Thymus (tissue), 11 donors: Measurements from ENCODE around the gene MRPL49. TPM values are rescaled to one million over a fixed set of nuclear protein-coding genes. Genes with fewer than 3 reads are reported as not detected.
"Not testable (repeated sequence)": the region's sequence is repeated elsewhere in the genome, so short reads cannot be mapped to it uniquely, and the experiment has no call there.

ENCODE experiments used
- DNase-seq, 9 donors: peaks; one replicate each; pipeline ENCODE4 v3.0.0-alpha.2; 2013; ENCODE audit warnings: low spot score in 9 of 9, low read depth in 6 of 9, missing footprints in 1 of 9
- H3K27ac ChIP-seq, 2 donors: one replicate each; pipeline ENCODE4 v1.5.1; 2013; ENCODE audit warnings: control low read depth in 1 of 2, low read depth in 1 of 2, low read length in 1 of 2, mild to moderate bottlenecking in 1 of 2, moderate library complexity in 1 of 2
- H3K27me3 ChIP-seq, 2 donors: one replicate each; pipeline ENCODE4 v1.5.1; 2013; ENCODE audit warnings: low read length in 1 of 2; ENCODE audit not compliant: control insufficient read depth in 2 of 2, insufficient read depth in 1 of 2
- H3K36me3 ChIP-seq, 2 donors: one replicate each; pipeline ENCODE4 v1.5.1; 2013; ENCODE audit warnings: low read length in 1 of 2, mild to moderate bottlenecking in 1 of 2, moderate library complexity in 1 of 2; ENCODE audit not compliant: control insufficient read depth in 2 of 2, insufficient read depth in 2 of 2
- H3K4me1 ChIP-seq, 2 donors: one replicate each; pipeline ENCODE4 v1.5.1; 2013; ENCODE audit warnings: low read length in 2 of 2; ENCODE audit not compliant: control insufficient read depth in 2 of 2, insufficient read depth in 2 of 2
- H3K4me3 ChIP-seq, 2 donors: one replicate each; pipeline ENCODE4 v1.5.1; 2013; ENCODE audit warnings: low read length in 2 of 2, control low read depth in 1 of 2, mild to moderate bottlenecking in 1 of 2
- H3K9me3 ChIP-seq, 2 donors: one replicate each; pipeline ENCODE4 v1.5.1; 2013; ENCODE audit warnings: low read length in 1 of 2, mild to moderate bottlenecking in 1 of 2; ENCODE audit not compliant: control insufficient read depth in 2 of 2, insufficient read depth in 1 of 2
- WGBS: extraction: QIAGEN DNeasy Blood & Tissue Kit; methylation state at CpG from one replicate; pipeline ENCODE4 v1.1.7; 2013; 5-methylcytosine and 5-hydroxymethylcytosine counted together
- polyA plus RNA-seq: library from polyadenylated mRNA; stranded (reverse); fragments of 200-250 nt; gene quantifications from one replicate; pipeline ENCODE4 v1.2.3, GENCODE V29; 2013
- total RNA-seq: library from RNA; stranded (reverse); fragments of 120-200 nt; gene quantifications from one replicate; pipeline ENCODE4 v1.2.4, GENCODE V29; 2013
- donor health status: healthy.

MRPL49 gene
- total and polyA plus RNA-seq, 2 donors, result 36.2 to 42.3 TPM

DNA sequence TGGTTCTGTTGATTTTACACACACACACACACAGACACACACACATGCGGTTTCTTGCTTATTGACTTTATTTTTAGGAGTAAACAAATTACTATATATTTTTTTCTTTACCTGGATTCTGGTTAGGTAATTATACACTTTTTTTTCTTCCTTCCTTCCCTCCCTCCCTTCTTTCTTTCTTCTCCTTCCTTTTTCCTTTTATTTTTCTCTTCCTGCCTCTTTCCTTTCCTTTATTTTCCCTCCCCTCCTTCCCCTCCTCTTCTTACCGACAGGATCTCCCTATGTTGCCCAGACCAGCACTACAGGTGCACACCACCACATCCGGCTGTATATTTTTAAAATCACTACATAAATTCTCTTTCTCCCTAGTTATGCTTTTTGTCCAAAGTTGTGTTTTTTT is 44.8 kb downstream of the MRPL49 start:
- 98% methylated on average over 3 of the region's 3 CpGs for WGBS
- Histone ChIP-seq H3K36me3 (no peaks in the 10 kb centered on the region), H3K4me3 (no peak overlapping the region), H3K27me3 (no peaks in the 10 kb centered on the region), H3K27ac (no peak overlapping the region), H3K9me3 (no peaks in the 10 kb centered on the region), H3K4me1 (peaks cover 0 to 6% of the 10 kb centered on the region in 2 donors)
- no peak for DNase-seq

DNA sequence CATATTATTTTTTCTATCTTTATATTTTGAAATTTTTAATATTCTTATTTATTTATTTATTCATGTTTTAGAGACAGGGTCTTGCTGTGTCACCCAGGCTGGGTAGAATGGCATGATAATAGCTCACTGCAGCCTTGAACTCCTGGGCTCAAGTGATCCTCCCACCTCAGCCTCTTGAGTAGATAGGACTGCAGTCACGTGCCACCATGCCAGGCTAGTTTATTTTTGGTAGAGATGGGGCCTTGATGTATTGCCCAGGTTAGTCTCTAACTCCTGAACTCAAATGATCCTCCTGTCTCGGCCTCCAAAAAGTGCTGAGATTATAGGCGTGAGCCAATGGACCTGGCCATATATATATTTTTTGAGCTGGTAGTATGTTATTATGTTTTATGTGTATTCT is 45.5 kb downstream of the MRPL49 start:
- WGBS, result 97% methylated on average over 3 of the region's 3 CpGs

DNA sequence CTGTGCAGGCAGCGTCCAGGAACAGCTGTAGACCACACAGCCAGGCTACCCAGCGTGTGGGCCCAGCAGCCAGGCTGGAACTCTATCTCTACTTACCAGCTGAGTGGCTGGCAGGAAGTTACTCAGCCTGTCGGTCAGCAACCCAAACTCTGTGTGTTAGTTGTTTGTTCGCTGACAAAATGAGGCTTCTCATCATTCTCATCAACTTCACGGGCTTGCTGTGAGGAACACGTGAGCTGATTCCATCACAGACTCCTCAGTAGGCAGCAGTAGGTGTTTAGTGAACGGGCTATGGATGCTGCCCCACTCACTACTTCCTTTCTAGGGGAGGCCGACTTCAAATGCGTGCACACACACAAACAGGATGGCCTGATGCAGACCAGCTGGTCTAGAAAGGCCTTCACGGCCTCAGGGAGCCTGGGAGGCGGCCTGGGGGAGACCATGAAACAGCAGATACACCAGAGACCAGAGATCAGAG is 47.1 kb downstream of the MRPL49 start:
- no peaks in the 10 kb centered on the region for H3K9me3 ChIP-seq
- peak in 1 of 9 donors; percentile 10 for DNase-seq
- 80% methylated on average over 11 of the region's 11 CpGs for WGBS
- H3K36me3 ChIP-seq, result no peaks in the 10 kb centered on the region
- peak overlapping the region in 1 of 2 donors; percentile 50 for H3K27ac ChIP-seq
- peaks cover 0 to 6% of the 10 kb centered on the region in 2 donors for H3K4me1 ChIP-seq
- H3K4me3 ChIP-seq, result no peak overlapping the region
- no peaks in the 10 kb centered on the region for H3K27me3 ChIP-seq

More for the DNA sequence above, 45.5 kb downstream of the MRPL49 start:
- H3K36me3 ChIP-seq, result no peaks in the 10 kb centered on the region
- no peaks in the 10 kb centered on the region for H3K9me3 ChIP-seq
- no peak for DNase-seq
- H3K4me3 ChIP-seq, result no peak overlapping the region
- H3K27ac ChIP-seq, result no peak overlapping the region
- peaks cover 0 to 6% of the 10 kb centered on the region in 2 donors for H3K4me1 ChIP-seq
- no peaks in the 10 kb centered on the region for H3K27me3 ChIP-seq

DNA sequence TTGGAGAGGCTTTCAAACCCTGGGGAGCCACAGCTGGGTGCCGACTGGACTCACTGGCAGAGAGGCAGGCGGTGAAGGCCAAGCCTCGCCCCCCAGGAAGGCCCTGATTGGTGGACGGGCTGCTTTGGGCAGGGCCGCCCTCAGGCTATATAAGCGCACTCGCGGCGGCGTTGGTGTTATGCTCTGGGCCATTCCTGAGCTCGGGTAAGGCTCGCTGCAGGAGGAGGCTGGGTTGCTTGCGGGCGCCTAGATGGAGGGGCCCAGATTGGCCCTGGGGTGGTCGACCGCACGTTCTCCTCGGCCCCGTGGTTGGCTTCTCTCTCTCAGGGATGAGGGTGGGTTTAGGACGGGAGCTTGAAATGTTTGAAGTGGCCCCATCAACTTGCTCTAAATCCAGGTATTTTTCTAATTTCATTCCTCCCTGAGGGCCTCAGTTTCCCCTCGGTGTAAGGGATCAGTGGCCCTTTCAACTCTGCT is 48.0 kb downstream of the MRPL49 start, which contains the start of gene SPDYC:
Gene SPDYC, plus strand, starts transcription at position 176 of the 477 bp plus-strand sequence. CDS start 1,125 bp downstream, outside the sequence.
- no peaks in the 10 kb centered on the region for H3K27me3 ChIP-seq
- no peaks in the 10 kb centered on the region for H3K9me3 ChIP-seq
- 98% methylated on average over 21 of the region's 21 CpGs for WGBS
- peaks cover 0 to 6% of the 10 kb centered on the region in 2 donors for H3K4me1 ChIP-seq
- peak within 1 kb of the TSS in 1 of 2 donors; percentile 50 for H3K27ac ChIP-seq
- H3K36me3 ChIP-seq, result no peaks in the 10 kb centered on the region
- DNase-seq, result no peak
- no peak within 1 kb of the TSS for H3K4me3 ChIP-seq

DNA sequence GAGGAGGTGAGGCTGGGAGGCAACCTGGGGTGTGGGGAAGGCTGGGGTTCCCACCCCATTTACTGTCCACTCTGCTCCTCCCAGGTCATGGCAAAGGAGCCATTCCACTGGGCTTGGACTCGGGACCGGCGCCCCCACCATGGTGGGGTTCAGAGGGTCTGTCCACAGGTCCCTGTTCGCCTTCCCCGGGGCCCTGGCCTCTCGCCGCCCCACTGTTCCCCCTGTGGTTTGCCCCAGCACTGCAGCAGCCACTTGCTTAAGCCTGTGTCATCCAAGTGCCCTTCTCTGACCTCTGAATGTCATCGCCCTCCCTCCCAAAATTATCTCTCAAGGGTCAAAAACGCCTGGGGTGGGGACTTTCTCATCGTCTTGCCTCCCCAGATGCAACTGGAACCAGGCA is 50.5 kb downstream of the MRPL49 start:
- WGBS, result 95% methylated on average over 10 of the region's 10 CpGs

DNA sequence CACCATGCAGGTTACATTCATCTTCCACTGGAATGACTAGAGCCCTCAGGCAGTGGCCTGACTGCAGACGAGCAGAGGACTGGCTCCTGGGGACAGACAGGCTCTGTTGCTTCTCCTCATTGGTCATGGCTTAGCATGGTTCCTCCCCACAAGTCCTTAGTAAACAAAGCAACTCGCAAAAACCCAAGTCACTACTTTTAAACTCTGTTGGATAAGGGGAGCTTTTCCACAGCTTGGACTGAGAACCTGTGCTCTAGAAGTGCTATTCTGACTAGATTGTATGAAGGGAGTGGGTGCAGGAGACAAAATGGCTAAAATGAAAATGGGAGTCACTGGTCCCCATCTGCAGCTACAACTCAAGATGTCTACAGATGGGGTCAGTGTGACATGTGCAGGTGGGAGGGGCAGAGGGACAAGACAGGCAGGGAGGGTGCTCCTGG is 52.5 kb downstream of the MRPL49 start:
- not testable (repeated sequence) for H3K36me3 ChIP-seq

More for the DNA sequence above, 50.5 kb downstream of the MRPL49 start:
- peaks cover 0 to 6% of the 10 kb centered on the region in 2 donors for H3K4me1 ChIP-seq
- no peak overlapping the region for H3K4me3 ChIP-seq
- no peak for DNase-seq
- H3K9me3 ChIP-seq, result no peaks in the 10 kb centered on the region
- no peaks in the 10 kb centered on the region for H3K36me3 ChIP-seq
- no peak overlapping the region for H3K27ac ChIP-seq
- no peaks in the 10 kb centered on the region for H3K27me3 ChIP-seq

More for the DNA sequence above, 52.5 kb downstream of the MRPL49 start:
- not testable (repeated sequence) for H3K4me1 ChIP-seq, H3K9me3 ChIP-seq, H3K27me3 ChIP-seq, H3K27ac ChIP-seq, H3K4me3 ChIP-seq, DNase-seq
- WGBS, result 92% methylated on average over 2 of the region's 2 CpGs

Other genes with a start within 250 kb of the MRPL49 start
- 17.3 TPM for gene EHD1, start 243.7 kb upstream of the MRPL49 start, total RNA-seq
- 32.3 TPM for gene EHD1, start 243.7 kb upstream of the MRPL49 start, polyA plus RNA-seq
- 6.3 TPM for gene ATG2A, start 205.1 kb upstream of the MRPL49 start, total RNA-seq
- gene ATG2A, start 205.1 kb upstream of the MRPL49 start, polyA plus RNA-seq, result 35.2 TPM
- 4.4 TPM for gene PPP2R5B, start 197.6 kb upstream of the MRPL49 start, total RNA-seq
- gene PPP2R5B, start 197.6 kb upstream of the MRPL49 start, polyA plus RNA-seq, result 18.3 TPM
- 0.47 TPM for gene GPHA2, start 186.4 kb upstream of the MRPL49 start, total RNA-seq
- 1.6 TPM for gene GPHA2, start 186.4 kb upstream of the MRPL49 start, polyA plus RNA-seq
- gene MAJIN, start 150.2 kb upstream of the MRPL49 start, total RNA-seq, result 0.14 TPM
- 0.50 TPM for gene MAJIN, start 150.2 kb upstream of the MRPL49 start, polyA plus RNA-seq
- 0.90 TPM for gene BATF2, start 125.3 kb upstream of the MRPL49 start, total RNA-seq
- gene BATF2, start 125.3 kb upstream of the MRPL49 start, polyA plus RNA-seq, result 3.1 TPM
- gene ARL2, start 108.2 kb upstream of the MRPL49 start, total RNA-seq, result 42.8 TPM
- 52.0 TPM for gene ARL2, start 108.2 kb upstream of the MRPL49 start, polyA plus RNA-seq
- 10.6 TPM for gene SNX15, start 94.9 kb upstream of the MRPL49 start, total RNA-seq
- 15.4 TPM for gene SNX15, start 94.9 kb upstream of the MRPL49 start, polyA plus RNA-seq
- gene SAC3D1, start 81.1 kb upstream of the MRPL49 start, total RNA-seq, result 11.2 TPM
- gene SAC3D1, start 81.1 kb upstream of the MRPL49 start, polyA plus RNA-seq, result 11.5 TPM
- 5.1 TPM for gene NAALADL1, start 63.8 kb upstream of the MRPL49 start, total RNA-seq
- 9.0 TPM for gene NAALADL1, start 63.8 kb upstream of the MRPL49 start, polyA plus RNA-seq
- gene CDCA5, start 38.3 kb upstream of the MRPL49 start, total RNA-seq, result 26.8 TPM
- gene CDCA5, start 38.3 kb upstream of the MRPL49 start, polyA plus RNA-seq, result 2.2 TPM
- gene ZFPL1, start 38.1 kb upstream of the MRPL49 start, total RNA-seq, result 16.8 TPM
- 42.5 TPM for gene ZFPL1, start 38.1 kb upstream of the MRPL49 start, polyA plus RNA-seq
- 110 TPM for gene VPS51, start 26.1 kb upstream of the MRPL49 start, total RNA-seq
- gene VPS51, start 26.1 kb upstream of the MRPL49 start, polyA plus RNA-seq, result 121 TPM
- gene TM7SF2, start 10.4 kb upstream of the MRPL49 start, total RNA-seq, result 16.1 TPM
- 35.8 TPM for gene TM7SF2, start 10.4 kb upstream of the MRPL49 start, polyA plus RNA-seq
- gene ZNHIT2, start 4.6 kb upstream of the MRPL49 start, total RNA-seq, result 10.1 TPM
- 16.5 TPM for gene ZNHIT2, start 4.6 kb upstream of the MRPL49 start, polyA plus RNA-seq
- gene FAU, start 187 bp upstream of the MRPL49 start, total RNA-seq, result 1,067 TPM
- gene FAU, start 187 bp upstream of the MRPL49 start, polyA plus RNA-seq, result 1,132 TPM
- 3.6 TPM for gene SYVN1, start 12.2 kb downstream of the MRPL49 start, total RNA-seq
- gene SYVN1, start 12.2 kb downstream of the MRPL49 start, polyA plus RNA-seq, result 22.7 TPM
- not detected for gene SPDYC, start 47.9 kb downstream of the MRPL49 start, total RNA-seq
- gene SPDYC, start 47.9 kb downstream of the MRPL49 start, polyA plus RNA-seq, result 0.11 TPM
- 31.9 TPM for gene CAPN1, start 59.6 kb downstream of the MRPL49 start, total RNA-seq
- gene CAPN1, start 59.6 kb downstream of the MRPL49 start, polyA plus RNA-seq, result 104 TPM
- 21.0 TPM for gene POLA2, start 139.6 kb downstream of the MRPL49 start, total RNA-seq
- 7.3 TPM for gene POLA2, start 139.6 kb downstream of the MRPL49 start, polyA plus RNA-seq
- gene CDC42EP2, start 192.5 kb downstream of the MRPL49 start, total RNA-seq, result 0.33 TPM
- gene CDC42EP2, start 192.5 kb downstream of the MRPL49 start, polyA plus RNA-seq, result 3.2 TPM
- 29.7 TPM for gene DPF2, start 211.5 kb downstream of the MRPL49 start, total RNA-seq
- 30.8 TPM for gene DPF2, start 211.5 kb downstream of the MRPL49 start, polyA plus RNA-seq
- 1.0 TPM for gene TIGD3, start 232.4 kb downstream of the MRPL49 start, total RNA-seq
- 1.9 TPM for gene TIGD3, start 232.4 kb downstream of the MRPL49 start, polyA plus RNA-seq